ENCODE results near the gene PBX3. TPM values are rescaled to one million over a fixed set of nuclear protein-coding genes. Genes with fewer than 3 reads are reported as not detected.

Gene PBX3
- total RNA-seq, 1 donor = 27.6 TPM

DNA sequence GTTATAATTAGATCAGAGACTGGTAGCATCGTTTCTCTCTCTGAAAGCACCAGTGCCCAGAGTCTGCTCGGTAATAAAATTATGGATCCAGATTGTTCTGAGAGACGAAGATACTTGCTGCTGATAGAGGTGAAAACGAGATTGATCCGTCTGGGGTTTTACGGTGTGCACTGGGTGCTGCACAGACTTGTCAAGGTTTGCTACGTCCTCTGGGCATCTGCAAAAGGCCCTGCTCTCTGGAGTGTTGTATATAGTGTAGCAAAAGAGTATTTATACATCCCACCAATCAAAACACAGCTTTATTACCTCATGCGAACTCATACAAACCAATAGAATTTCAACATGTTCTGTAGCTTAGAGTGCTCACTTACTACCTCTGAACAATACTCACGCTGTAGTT lies 219.3 kb downstream of the PBX3 start:
- DNase-seq (ENCODE audit: low read depth) = no peak
- TF ChIP-seq, protein P1, sequence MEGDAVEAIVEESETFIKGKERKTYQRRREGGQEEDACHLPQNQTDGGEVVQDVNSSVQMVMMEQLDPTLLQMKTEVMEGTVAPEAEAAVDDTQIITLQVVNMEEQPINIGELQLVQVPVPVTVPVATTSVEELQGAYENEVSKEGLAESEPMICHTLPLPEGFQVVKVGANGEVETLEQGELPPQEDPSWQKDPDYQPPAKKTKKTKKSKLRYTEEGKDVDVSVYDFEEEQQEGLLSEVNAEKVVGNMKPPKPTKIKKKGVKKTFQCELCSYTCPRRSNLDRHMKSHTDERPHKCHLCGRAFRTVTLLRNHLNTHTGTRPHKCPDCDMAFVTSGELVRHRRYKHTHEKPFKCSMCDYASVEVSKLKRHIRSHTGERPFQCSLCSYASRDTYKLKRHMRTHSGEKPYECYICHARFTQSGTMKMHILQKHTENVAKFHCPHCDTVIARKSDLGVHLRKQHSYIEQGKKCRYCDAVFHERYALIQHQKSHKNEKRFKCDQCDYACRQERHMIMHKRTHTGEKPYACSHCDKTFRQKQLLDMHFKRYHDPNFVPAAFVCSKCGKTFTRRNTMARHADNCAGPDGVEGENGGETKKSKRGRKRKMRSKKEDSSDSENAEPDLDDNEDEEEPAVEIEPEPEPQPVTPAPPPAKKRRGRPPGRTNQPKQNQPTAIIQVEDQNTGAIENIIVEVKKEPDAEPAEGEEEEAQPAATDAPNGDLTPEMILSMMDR (IDR thresholded peaks at IDR 0.05; ENCODE audit: insufficient read depth, low read depth, low read length) = no peak
- no peak overlapping the region for H3K4me3 ChIP-seq (ENCODE audit: low read depth, low read length)

DNA sequence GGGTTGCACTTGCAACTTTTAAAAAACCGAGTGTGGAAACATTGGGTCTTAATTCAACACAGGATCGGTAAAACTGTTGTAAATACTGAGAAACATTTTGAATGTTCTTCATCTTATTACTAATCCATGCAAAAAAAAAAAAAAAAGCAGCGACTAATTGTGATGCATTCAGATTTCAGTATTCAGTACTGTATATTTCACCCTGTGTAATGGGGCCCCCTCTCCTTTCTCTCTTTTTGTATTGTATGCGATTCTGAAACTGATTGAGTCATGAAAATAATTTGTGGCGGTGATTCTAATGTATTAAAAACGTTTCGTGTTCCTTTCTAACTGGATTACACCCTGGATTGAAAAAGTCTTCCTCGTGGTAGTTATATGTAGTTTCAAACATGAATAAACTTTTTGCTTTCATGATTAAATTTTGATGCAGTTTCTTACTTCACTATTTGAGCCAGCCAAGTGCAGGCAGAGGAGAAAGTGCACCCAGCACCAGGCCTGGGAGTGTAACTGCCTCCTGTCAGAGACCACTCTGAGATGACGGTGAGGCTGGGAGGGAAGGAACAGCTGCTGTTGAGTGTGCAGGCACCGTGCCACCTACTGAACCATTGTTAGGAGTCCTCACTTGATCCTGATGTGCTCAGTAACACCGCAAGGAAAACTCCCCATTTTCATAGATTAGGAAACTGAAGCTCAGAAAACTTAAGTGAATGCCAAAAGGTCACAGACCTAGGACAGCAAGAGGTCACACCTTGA lies 220.0 kb downstream of the PBX3 start:
- TF ChIP-seq, protein P1 (IDR thresholded peaks at IDR 0.05; ENCODE audit: insufficient read depth, low read depth, low read length) = no peak
- no peak for DNase-seq (ENCODE audit: low read depth)
- H3K4me3 ChIP-seq (ENCODE audit: low read depth, low read length) = no peak overlapping the region

DNA sequence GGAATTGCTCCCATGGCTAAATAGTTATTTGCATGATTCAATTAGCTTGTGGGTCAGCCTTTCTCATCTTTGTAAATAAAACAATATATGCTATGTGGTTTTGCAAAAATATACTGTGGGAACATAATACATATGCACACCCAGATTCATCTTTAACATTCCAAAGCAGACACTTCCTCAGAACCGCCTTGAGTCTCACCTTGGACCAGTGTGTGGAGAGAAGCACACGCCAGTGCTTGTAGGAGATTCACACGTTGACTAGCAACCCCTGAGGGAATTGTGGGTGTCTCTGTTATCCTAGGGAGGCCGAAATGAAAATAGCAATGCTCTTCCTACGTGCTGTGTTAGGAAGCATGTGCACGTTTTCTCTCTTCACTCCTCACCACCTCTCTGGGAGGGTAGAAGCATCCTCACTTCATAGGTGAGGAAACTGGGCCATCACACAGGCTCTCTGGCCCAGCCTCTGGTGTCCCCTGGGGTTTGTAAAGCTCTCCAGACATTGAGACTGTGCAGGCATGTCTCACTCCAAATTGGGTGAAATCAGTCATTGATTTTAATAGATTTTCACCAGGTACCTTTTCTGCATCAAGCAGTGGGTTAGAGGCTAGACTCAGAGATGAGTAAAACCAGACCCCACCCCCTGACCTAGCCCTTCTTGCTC lies 221.7 kb downstream of the PBX3 start:
- H3K4me3 ChIP-seq (ENCODE audit: low read depth, low read length) = no peak overlapping the region
- TF ChIP-seq, protein P1 (IDR thresholded peaks at IDR 0.05; ENCODE audit: insufficient read depth, low read depth, low read length) = no peak
- DNase-seq (ENCODE audit: low read depth) = no peak

DNA sequence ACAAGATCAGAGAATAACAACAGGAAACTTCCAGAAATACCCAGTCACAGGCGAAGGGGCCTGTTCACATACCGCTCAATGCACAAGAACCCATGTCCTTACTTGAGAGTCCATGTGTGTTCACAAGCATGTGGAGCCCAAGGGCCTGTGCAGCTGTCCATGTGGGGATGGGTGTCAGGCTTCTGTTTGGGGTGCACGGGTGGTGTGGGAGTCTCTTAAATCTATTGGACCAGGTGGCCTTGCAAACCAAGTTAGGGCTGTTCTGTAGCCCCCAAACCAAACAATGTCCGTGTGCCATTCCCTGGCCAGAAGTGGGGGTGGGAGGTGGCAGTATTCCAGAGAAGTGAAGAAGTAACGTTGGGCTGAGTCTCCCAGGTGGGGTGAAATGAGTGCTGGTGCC lies 222.3 kb downstream of the PBX3 start:
- TF ChIP-seq, protein P1 (IDR thresholded peaks at IDR 0.05; ENCODE audit: insufficient read depth, low read depth, low read length) = no peak
- no peak overlapping the region for H3K4me3 ChIP-seq (ENCODE audit: low read depth, low read length)
- no peak for DNase-seq (ENCODE audit: low read depth)

DNA sequence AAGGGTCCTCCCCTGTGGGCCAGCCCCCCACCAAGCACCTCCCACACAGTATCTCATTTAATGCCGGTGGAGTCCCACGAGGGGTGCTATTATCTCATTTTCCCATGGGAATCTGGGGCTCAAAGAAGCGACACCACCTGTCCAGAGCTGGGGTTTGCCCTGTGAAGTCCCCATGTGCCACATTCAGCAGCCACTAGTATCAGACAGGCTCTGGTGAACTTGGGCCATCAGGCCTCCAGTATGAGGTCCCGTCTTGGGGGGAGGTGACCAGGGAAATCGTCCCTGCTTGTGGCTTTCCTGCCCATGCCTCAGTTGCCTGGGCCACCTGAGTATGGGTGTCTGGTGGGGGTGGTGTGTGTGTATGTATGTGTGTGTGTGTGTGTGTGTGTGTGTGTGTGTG lies 222.7 kb downstream of the PBX3 start:
- DNase-seq (ENCODE audit: low read depth) = no peak
- TF ChIP-seq, protein P1 (IDR thresholded peaks at IDR 0.05; ENCODE audit: insufficient read depth, low read depth, low read length) = no peak
- no peak overlapping the region for H3K4me3 ChIP-seq (ENCODE audit: low read depth, low read length)

DNA sequence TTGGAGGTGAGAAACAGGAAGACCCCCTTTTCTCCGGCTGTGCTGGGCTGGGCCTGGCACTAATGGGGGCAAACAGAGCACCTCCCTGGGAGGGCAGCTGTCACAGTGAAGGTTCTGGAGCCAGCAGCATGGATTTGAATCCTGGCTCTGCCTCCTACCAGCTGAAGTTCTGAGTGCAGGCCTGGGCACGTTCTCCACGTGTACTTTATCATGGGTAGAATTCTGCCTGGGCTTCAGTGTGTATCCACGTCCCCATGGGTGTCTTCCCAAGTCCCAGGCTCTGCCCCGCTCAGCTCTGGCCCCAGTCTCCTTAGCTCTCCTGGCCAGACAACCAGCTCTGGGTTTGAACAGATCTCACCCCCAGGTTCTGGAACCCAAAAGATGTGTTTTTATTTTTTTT lies 223.2 kb downstream of the PBX3 start:
- no peak for DNase-seq (ENCODE audit: low read depth)
- TF ChIP-seq, protein P1 (IDR thresholded peaks at IDR 0.05; ENCODE audit: insufficient read depth, low read depth, low read length) = no peak
- H3K4me3 ChIP-seq (ENCODE audit: low read depth, low read length) = no peak overlapping the region
